ENCODE results near the gene CD247. TPM values are rescaled to one million over a fixed set of nuclear protein-coding genes. Genes with fewer than 3 reads are reported as not detected.
A peak's percentile ranks its signal among the peaks of the same experiment; 100 is the strongest.

Gene CD247
- total RNA-seq, 3 donors from 2014 or later (not counting 1 experiment from before 2014, with no cell fraction given): 1,027 to 1,374 (median 1,309) TPM

GRCh38 chr1:167499664-167500101, 18.6 kb downstream of the CD247 start:
- H3K27me3 ChIP-seq (ENCODE audit: control insufficient read depth, insufficient read depth, low read length): no peaks in the 10 kb centered on the region
- H3K27ac ChIP-seq (ENCODE audit: low read length): peak overlapping the region; percentile 97
- peak; percentile 14 to 25 (median 23) for ATAC-seq
- H3K36me3 Mint-ChIP-seq: peaks cover 31% of the 10 kb centered on the region
- intact Hi-C loops (cut with micrococcal nuclease): loop anchor here (1.0 kb wide), 2 partner anchors 11 to 17 kb away; no protein-coding TSS in a partner anchor
- no peaks in the 10 kb centered on the region for H3K9me3 ChIP-seq (ENCODE audit: control insufficient read depth, insufficient read depth, low read length)
- no peaks in the 10 kb centered on the region for H3K9me3 Mint-ChIP-seq
- peaks cover 100% of the 10 kb centered on the region in 2 donors for H3K4me1 Mint-ChIP-seq
- peak overlapping the region; percentile 87 for H3K4me3 Mint-ChIP-seq
- H3K27me3 Mint-ChIP-seq (ENCODE audit: low read depth in 2 of 2): no peaks in the 10 kb centered on the region
- no peak overlapping the region for H3K4me3 ChIP-seq (ENCODE audit: low read length)
- peaks cover 88% of the 10 kb centered on the region for H3K36me3 ChIP-seq (ENCODE audit: control insufficient read depth, insufficient read depth, low read length)
- no peak for TF ChIP-seq CTCF (IDR thresholded peaks at IDR 0.05)
- whole genome bisulfite sequencing (ENCODE audit: insufficient coverage): 4% methylated on average over 3 of the region's 3 CpGs
- H3K4me1 ChIP-seq (ENCODE audit: control insufficient read depth, insufficient read depth, low read length): peaks cover 82% of the 10 kb centered on the region
- H3K27ac Mint-ChIP-seq: peak overlapping the region; percentile 91 to 100
- DNase-seq: peak; percentile 19 to 68

- Histone ChIP-seq H3K27ac (ENCODE audit: low read length) (peak overlapping the region; percentile 97), H3K4me3 (ENCODE audit: low read length) (no peak overlapping the region), H3K9me3 (ENCODE audit: control insufficient read depth, insufficient read depth, low read length) (no peaks in the 10 kb centered on the region), H3K27me3 (ENCODE audit: control insufficient read depth, insufficient read depth, low read length) (no peaks in the 10 kb centered on the region), H3K36me3 (ENCODE audit: control insufficient read depth, insufficient read depth, low read length) (peaks cover 87% of the 10 kb centered on the region), H3K4me1 (ENCODE audit: control insufficient read depth, insufficient read depth, low read length) (peaks cover 82% of the 10 kb centered on the region)
- peaks cover 27% of the 10 kb centered on the region for H3K36me3 Mint-ChIP-seq
- peak overlapping the region; percentile 87 for H3K4me3 Mint-ChIP-seq
- H3K4me1 Mint-ChIP-seq: peaks cover 100% of the 10 kb centered on the region in 2 donors
- H3K27me3 Mint-ChIP-seq (ENCODE audit: low read depth in 2 of 2): no peaks in the 10 kb centered on the region
- DNase-seq: peak in 1 of 2 donors; percentile 18
- H3K9me3 Mint-ChIP-seq: no peaks in the 10 kb centered on the region
- ATAC-seq: peak in 2 of 3 donors; percentile 11 to 29
- peak; percentile 18 for TF ChIP-seq CTCF (IDR thresholded peaks at IDR 0.05)
- H3K27ac Mint-ChIP-seq: peak overlapping the region; percentile 91 to 100
- WGBS (ENCODE audit: insufficient coverage): 10% methylated on average over 4 of the region's 4 CpGs
- intact Hi-C loops (cut with micrococcal nuclease): no loop called here
Measured at GRCh38 chr1:167499106-167499505, 19.2 kb downstream of the CD247 start.

- peaks cover 85% of the 10 kb centered on the region for H3K4me1 ChIP-seq (ENCODE audit: control insufficient read depth, insufficient read depth, low read length)
- TF ChIP-seq CTCF (IDR thresholded peaks at IDR 0.05): no peak
- ATAC-seq: no peak
- peak overlapping the region; percentile 97 for H3K27ac ChIP-seq (ENCODE audit: low read length)
- H3K36me3 ChIP-seq (ENCODE audit: control insufficient read depth, insufficient read depth, low read length): peaks cover 77% of the 10 kb centered on the region
- WGBS (ENCODE audit: insufficient coverage): 73% methylated on average over 10 of the region's 11 CpGs
- Mint-ChIP-seq H3K27ac (peak overlapping the region; percentile 91 to 100), H3K9me3 (no peaks in the 10 kb centered on the region), H3K36me3 (peaks cover 9% of the 10 kb centered on the region), H3K4me1 (peaks cover 99 to 100% of the 10 kb centered on the region in 2 donors), H3K4me3 (peak overlapping the region; percentile 87), H3K27me3 (ENCODE audit: low read depth in 2 of 2) (no peaks in the 10 kb centered on the region)
- DNase-seq: no peak
- no peaks in the 10 kb centered on the region for H3K27me3 ChIP-seq (ENCODE audit: control insufficient read depth, insufficient read depth, low read length)
- H3K4me3 ChIP-seq (ENCODE audit: low read length): no peak overlapping the region
- intact Hi-C loops (cut with micrococcal nuclease): no loop called here
- H3K9me3 ChIP-seq (ENCODE audit: control insufficient read depth, insufficient read depth, low read length): no peaks in the 10 kb centered on the region
Measured at GRCh38 chr1:167496797-167497619, 21.3 kb downstream of the CD247 start.
